Thyroid gland (tissue), 4 donors: Measurements from ENCODE around the gene MIGA2.

ENCODE experiments used
- POLR2A ChIP-seq, 2 donors: fragments of 450-650 bp; IDR thresholded peaks; one replicate each; pipeline ENCODE4 v1.6.1; 2017; ENCODE audit warnings: antibody characterized with exemption in 2 of 2, mild to moderate bottlenecking in 2 of 2, moderate library complexity in 1 of 2
- TF ChIP-seq, protein P1 (sequence below), 6 experiments: fragments of 200-600 bp in 3 of 6; fragments of 450-650 bp in 3 of 6; sonication (generic) in 3 of 6; IDR thresholded peaks; one replicate each; pipeline ENCODE4 v1.5.1; 2016 to 2019; ENCODE audit warnings: antibody characterized with exemption in 6 of 6, mild to moderate bottlenecking in 2 of 6, inconsistent platforms in 1 of 6, moderate library complexity in 1 of 6

DNA sequence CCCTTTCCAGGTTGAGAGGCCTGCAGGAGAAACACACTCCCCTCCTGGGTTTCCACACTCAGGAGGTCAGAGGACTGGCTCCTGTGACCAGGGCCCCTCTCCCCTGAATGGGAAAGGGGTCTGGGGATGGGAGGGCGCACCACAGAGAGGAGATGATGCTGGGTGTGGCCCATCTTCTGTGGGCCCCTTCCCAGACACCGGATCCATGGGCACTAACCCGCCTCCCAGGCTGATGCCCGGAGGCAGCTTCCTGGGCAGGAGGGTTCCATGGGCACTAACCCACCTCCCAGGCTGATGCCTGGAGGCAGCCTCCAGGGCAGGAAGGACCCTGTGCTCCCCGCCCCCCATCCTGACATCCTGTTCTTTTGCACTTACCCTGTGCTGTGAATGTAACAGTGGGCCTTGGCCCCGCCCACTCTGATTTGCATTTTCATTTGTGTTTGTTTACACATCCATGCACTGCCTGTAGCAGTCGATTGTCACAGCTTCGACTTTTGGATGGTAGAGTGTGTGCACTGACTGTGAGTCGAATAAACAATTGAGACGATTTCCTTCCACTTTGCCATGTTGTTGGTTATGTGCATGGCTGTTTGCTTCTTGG is 35.2 kb downstream of the MIGA2 start:
- TF ChIP-seq, protein P1, sequence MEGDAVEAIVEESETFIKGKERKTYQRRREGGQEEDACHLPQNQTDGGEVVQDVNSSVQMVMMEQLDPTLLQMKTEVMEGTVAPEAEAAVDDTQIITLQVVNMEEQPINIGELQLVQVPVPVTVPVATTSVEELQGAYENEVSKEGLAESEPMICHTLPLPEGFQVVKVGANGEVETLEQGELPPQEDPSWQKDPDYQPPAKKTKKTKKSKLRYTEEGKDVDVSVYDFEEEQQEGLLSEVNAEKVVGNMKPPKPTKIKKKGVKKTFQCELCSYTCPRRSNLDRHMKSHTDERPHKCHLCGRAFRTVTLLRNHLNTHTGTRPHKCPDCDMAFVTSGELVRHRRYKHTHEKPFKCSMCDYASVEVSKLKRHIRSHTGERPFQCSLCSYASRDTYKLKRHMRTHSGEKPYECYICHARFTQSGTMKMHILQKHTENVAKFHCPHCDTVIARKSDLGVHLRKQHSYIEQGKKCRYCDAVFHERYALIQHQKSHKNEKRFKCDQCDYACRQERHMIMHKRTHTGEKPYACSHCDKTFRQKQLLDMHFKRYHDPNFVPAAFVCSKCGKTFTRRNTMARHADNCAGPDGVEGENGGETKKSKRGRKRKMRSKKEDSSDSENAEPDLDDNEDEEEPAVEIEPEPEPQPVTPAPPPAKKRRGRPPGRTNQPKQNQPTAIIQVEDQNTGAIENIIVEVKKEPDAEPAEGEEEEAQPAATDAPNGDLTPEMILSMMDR (IDR thresholded peaks at IDR 0.05), result no peak
- no peak for TF ChIP-seq POLR2A (IDR thresholded peaks at IDR 0.05)
